GM06990 (cell line): ENCODE measurements around the gene FRMPD2.

Experiments
- DNase-seq: peaks from one replicate; pipeline ENCODE4 v3.0.0-alpha.2; 2011; ENCODE audit not compliant: insufficient read length; ENCODE audit errors: extremely low read depth
- H3K27me3 ChIP-seq: replicated peaks from 2 replicates; pipeline ENCODE4 v1.6.0; 2011; ENCODE audit warnings: low read length; ENCODE audit not compliant: control insufficient read depth, insufficient read depth
- H3K36me3 ChIP-seq: 2 replicates; pipeline ENCODE4 v1.5.1; 2011; ENCODE audit warnings: low read length; ENCODE audit not compliant: control insufficient read depth, insufficient read depth
- H3K4me3 ChIP-seq: replicated peaks from 2 replicates; pipeline ENCODE4 v1.5.1; 2011; ENCODE audit warnings: low read depth, mild to moderate bottlenecking, control low read depth, low read length
- CTCF ChIP-seq: IDR thresholded peaks from 2 replicates; pipeline ENCODE4 v1.5.1; 2011; ENCODE audit warnings: low read length, control low read depth, mild to moderate bottlenecking, inconsistent platforms; ENCODE audit not compliant: insufficient read depth, poor library complexity, severe bottlenecking

Gene FRMPD2

GRCh38 chr10:48213047-48213446 is 61.4 kb downstream of the FRMPD2 start:
- no peak for DNase-seq
- Histone ChIP-seq H3K4me3 (no peak overlapping the region), H3K36me3 (no peaks in the 10 kb centered on the region), H3K27me3 (no peaks in the 10 kb centered on the region)
- TF ChIP-seq CTCF: no peak

- H3K4me3 ChIP-seq: no peak overlapping the region
- no peak for TF ChIP-seq CTCF
- no peaks in the 10 kb centered on the region for H3K27me3 ChIP-seq
- H3K36me3 ChIP-seq: no peaks in the 10 kb centered on the region
- DNase-seq: no peak
These were observed 62.7 kb downstream of the FRMPD2 start for GRCh38 chr10:48211777-48212176.

- H3K36me3 ChIP-seq: no peaks in the 10 kb centered on the region
- H3K27me3 ChIP-seq: no peaks in the 10 kb centered on the region
- DNase-seq: no peak
- H3K4me3 ChIP-seq: no peak overlapping the region
- TF ChIP-seq CTCF: no peak
These were observed 63.5 kb downstream of the FRMPD2 start for GRCh38 chr10:48210966-48211365.

- Histone ChIP-seq H3K27me3 (no peaks in the 10 kb centered on the region), H3K4me3 (no peak overlapping the region), H3K36me3 (no peaks in the 10 kb centered on the region)
- no peak for DNase-seq
- TF ChIP-seq CTCF: no peak
These were observed 64.1 kb downstream of the FRMPD2 start for GRCh38 chr10:48210391-48210790.

- TF ChIP-seq CTCF: no peak
- H3K36me3 ChIP-seq: no peaks in the 10 kb centered on the region
- no peak overlapping the region for H3K4me3 ChIP-seq
- H3K27me3 ChIP-seq: no peaks in the 10 kb centered on the region
- DNase-seq: no peak
These were observed 65.3 kb downstream of the FRMPD2 start for GRCh38 chr10:48209241-48209640.

GRCh38 chr10:48207853-48208252 is 66.6 kb downstream of the FRMPD2 start:
- H3K4me3 ChIP-seq: no peak overlapping the region
- no peaks in the 10 kb centered on the region for H3K36me3 ChIP-seq
- TF ChIP-seq CTCF: no peak
- no peaks in the 10 kb centered on the region for H3K27me3 ChIP-seq
- DNase-seq: no peak
